ENCODE results near the gene B4GALT3. TPM values are rescaled to one million over a fixed set of nuclear protein-coding genes. Genes with fewer than 3 reads are reported as not detected.

B4GALT3 gene
- total and polyA plus RNA-seq, 3 donors from 2014 or later = 46.3 to 62.2 (median 56.2) TPM

GRCh38 chr1:161207173-161207572, 29.9 kb upstream of the B4GALT3 start:
- no peak for TF ChIP-seq CTCF (IDR thresholded peaks at IDR 0.05)
- no peak for TF ChIP-seq POLR2A (IDR thresholded peaks at IDR 0.05)
- Histone ChIP-seq H3K9me3 (no peaks in the 10 kb centered on the region), H3K36me3 (ENCODE audit: low read depth, missing control alignments) (no peaks in the 10 kb centered on the region), H3K4me3 (no peak overlapping the region), H3K27me3 (no peaks in the 10 kb centered on the region), H3K4me1 (peaks cover 10% of the 10 kb centered on the region), H3K27ac (peak overlapping the region in 1 of 2 donors; percentile 69)
- intact Hi-C loops (cut with DNase I; ENCODE audit: low total_unique reads) = no loop called here
- WGBS, 2 donors = 58 to 68% methylated on average over 8 of the region's 8 CpGs
- DNase-seq = peak; percentile 41

- Histone ChIP-seq H3K4me3 (no peak overlapping the region), H3K9me3 (no peaks in the 10 kb centered on the region), H3K27ac (peak overlapping the region in 1 of 2 donors; percentile 69), H3K27me3 (no peaks in the 10 kb centered on the region), H3K36me3 (ENCODE audit: low read depth, missing control alignments) (no peaks in the 10 kb centered on the region), H3K4me1 (peaks cover 11% of the 10 kb centered on the region)
- WGBS, 2 donors = 77 to 80% methylated on average over 12 of the region's 12 CpGs
- no peak for TF ChIP-seq POLR2A (IDR thresholded peaks at IDR 0.05)
- no peak for TF ChIP-seq CTCF (IDR thresholded peaks at IDR 0.05)
- intact Hi-C loops (cut with DNase I; ENCODE audit: low total_unique reads) = no loop called here
- DNase-seq = no peak
These were observed 29.3 kb upstream of the B4GALT3 start for GRCh38 chr1:161206411-161207140.

- Histone ChIP-seq H3K9me3 (no peaks in the 10 kb centered on the region), H3K27me3 (no peaks in the 10 kb centered on the region), H3K36me3 (ENCODE audit: low read depth, missing control alignments) (no peaks in the 10 kb centered on the region), H3K27ac (peak within 1 kb of the TSS; percentile 99 to 100), H3K4me1 (peaks cover 55% of the 10 kb centered on the region), H3K4me3 (peak within 1 kb of the TSS; percentile 72 to 84)
- intact Hi-C loops (cut with DNase I; ENCODE audit: low total_unique reads) = no loop called here
- WGBS, 2 donors = 0 to 1% methylated on average over 23 to 52 of the region's 53 CpGs
- DNase-seq = peak; percentile 100
- TF ChIP-seq POLR2A (IDR thresholded peaks at IDR 0.05) (no peak), CTCF (IDR thresholded peaks at IDR 0.05) (peak in 1 of 3 experiments; percentile 14)
These were observed 24.8 kb upstream of the B4GALT3 start, which contains the start of gene NDUFS2 for GRCh38 chr1:161201836-161202712. Gene NDUFS2, plus strand, starts transcription at chr1:161202367. Its CDS starts 19 bp downstream, at chr1:161202386.

- peak; percentile 74 for DNase-seq
- no peak for TF ChIP-seq POLR2A (IDR thresholded peaks at IDR 0.05)
- TF ChIP-seq CTCF (IDR thresholded peaks at IDR 0.05) = no peak
- no peaks in the 10 kb centered on the region for H3K27me3 ChIP-seq
- intact Hi-C loops (cut with DNase I; ENCODE audit: low total_unique reads) = no loop called here
- H3K4me1 ChIP-seq = peaks cover 63% of the 10 kb centered on the region
- H3K36me3 ChIP-seq (ENCODE audit: low read depth, missing control alignments) = no peaks in the 10 kb centered on the region
- H3K9me3 ChIP-seq = no peaks in the 10 kb centered on the region
- 3 to 10% methylated on average over 12 to 13 of the region's 13 CpGs for WGBS, 2 donors
- H3K4me3 ChIP-seq = peak overlapping the region; percentile 72 to 84
- H3K27ac ChIP-seq = peak overlapping the region; percentile 99 to 100
These were observed 23.9 kb upstream of the B4GALT3 start for GRCh38 chr1:161200992-161201835.
